ENCODE measurements around the gene WFDC1. TPM values are rescaled to one million over a fixed set of nuclear protein-coding genes. Genes with fewer than 3 reads are reported as not detected.

The WFDC1 gene
- total RNA-seq, 1 donor from 2014 or later: not detected

DNA sequence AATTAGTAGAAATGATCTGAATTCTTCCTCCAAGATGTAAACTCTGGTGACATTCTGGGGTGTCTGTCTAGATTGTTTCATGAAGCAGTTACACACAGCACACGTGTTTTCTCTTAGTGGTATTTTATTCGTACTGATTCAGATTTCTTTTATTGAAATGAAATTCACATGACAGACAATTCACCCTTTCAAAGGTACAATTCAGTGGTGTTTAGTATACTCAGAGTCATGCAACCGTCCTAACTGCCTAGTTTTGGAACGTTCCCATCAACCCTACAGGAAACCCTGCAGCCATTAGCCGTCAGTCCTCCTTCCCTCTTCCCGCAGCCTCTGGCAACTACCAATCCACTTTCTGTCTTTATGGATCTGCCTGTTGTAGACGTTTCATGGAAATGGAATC lies 8.8 kb downstream of the WFDC1 start:
- no peak for DNase-seq

DNA sequence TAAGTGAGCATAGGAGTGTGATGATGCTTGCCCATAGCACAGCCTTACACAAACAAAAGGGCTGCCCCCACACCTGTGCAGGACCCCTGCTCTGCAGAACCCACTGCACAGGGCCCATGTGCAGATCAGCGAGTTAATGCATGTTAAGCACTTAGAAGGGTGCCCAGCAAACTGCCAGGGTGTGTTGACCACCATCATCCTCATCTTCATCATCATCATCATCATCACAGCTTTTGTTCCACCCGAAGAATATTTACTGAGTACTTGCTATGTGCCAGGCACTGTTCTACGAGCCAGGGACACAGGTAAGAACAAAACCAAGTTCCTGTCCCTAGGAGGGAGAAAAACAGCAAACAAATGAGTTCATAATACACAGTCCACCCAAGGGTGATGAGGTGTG lies 11.9 kb downstream of the WFDC1 start:
- DNase-seq: no peak

DNA sequence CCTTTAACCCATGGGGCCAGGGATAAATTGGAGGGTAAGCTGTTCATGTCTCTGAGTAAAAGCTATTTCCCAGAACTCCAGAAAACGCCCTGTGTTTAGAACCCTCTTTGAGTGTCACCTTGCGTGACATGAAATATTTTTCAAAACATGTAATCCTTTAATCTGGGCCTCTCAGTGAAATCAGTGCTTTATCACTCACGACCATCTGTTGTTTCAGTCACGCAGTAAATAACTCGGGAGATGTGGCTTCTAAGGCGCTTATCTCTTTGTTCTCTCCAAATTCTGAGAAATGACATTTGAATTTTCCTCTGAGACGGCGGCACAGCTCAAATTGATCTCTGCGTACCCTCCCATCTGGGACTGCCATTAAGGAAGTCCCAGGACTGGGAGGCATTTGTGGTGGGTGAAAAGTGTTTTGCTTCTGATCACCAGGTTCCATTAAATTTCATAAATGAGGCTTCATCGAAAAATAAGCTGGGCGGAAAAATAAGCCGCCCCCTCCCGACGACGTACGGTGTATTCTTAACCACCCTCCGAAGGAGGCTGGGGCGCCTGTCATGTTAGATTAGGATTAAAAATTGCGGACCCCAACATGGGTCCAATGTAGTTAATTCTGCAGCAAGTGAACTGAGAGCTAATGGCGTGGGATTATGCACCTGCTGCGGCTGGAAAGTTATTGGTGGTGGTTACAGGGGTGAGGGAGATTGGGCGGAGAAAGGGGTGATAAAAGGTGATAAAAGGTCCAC lies 12.7 kb downstream of the WFDC1 start:
- DNase-seq: no peak

DNA sequence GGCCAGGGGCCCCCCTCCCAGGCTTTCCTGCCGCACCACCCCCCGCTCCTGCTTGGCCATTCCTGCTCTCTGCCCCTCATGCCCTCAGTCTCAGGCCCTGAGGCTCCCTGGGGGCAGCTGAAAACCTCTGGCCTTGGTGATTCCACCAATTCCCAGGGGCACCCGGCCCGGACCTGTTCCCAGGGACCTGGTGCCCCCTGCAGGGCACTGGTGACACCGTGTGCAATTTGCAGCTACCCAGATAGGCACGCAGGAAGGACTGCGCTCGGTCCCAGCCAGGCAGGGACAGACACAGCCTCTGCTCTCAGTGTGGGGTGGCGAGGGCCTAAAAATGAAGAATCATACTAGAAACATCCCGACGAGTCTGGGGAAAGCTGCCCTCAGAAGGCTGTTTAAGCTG lies 13.4 kb downstream of the WFDC1 start:
- peak; percentile 55 for DNase-seq

DNA sequence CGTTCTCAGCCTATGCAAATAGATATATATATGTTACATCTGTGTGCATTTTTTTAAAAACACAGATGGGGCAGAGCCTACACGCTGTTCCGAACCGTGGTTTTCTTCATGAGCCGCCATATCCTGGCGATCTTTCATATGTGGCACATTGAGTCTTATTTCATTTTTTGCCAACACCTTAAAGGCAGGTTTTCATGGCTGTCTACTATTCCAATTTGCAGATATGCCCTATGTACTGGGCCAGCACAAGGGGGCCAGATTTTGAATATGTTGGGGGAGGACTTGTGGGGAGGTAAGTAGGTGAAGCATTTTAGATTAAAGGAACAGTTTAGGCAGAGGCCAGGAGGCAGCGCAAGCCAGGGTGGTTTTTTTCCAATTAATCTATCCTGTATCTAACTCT lies 16.0 kb downstream of the WFDC1 start:
- DNase-seq: no peak

DNA sequence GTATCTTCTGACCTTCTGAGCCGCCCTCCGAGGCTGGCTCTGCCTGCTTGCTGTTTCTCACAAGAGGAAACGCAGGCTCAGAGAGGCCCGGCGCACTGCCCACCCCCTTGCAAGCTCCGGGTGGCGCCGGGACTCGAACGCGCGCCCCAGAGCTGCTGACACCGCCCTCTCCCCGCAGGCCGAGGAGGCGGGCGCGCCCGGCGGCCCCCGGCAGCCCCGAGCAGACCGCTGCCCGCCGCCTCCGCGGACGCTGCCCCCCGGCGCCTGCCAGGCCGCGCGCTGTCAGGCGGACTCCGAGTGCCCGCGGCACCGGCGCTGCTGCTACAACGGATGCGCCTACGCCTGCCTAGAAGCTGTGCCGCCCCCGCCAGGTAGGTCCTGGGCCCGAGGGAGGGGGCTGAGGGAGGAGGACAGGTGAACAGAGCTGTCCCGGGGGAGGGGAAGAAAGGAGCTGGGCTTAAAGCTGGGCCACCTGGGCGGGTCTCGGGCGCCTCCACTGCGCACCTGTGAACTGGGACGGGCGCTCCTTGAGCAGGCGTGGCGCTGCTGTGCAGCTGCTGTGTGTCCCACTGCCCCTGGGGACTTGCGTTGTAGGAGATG lies 18.2 kb downstream of the WFDC1 start:
- no peak for DNase-seq

DNA sequence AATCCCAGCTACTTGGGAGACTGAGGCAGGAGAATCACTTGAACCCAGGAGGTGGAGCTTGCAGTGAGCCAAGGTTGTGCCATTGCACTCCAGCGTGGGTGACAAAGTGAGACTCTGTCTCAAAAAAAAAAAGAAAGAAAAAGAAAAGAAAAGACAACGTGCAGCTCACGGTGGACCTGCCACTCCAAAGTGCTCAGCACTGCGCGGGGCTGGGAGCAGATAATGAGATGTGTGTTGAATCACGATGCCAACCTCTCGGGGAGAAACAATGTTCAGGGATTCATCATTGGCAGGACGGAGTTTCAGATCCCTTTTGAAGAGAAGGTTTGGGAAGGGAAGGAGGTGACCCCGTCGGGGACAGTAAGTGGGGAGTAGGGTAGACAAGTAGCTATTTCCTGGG lies 19.2 kb downstream of the WFDC1 start:
- DNase-seq: no peak

DNA sequence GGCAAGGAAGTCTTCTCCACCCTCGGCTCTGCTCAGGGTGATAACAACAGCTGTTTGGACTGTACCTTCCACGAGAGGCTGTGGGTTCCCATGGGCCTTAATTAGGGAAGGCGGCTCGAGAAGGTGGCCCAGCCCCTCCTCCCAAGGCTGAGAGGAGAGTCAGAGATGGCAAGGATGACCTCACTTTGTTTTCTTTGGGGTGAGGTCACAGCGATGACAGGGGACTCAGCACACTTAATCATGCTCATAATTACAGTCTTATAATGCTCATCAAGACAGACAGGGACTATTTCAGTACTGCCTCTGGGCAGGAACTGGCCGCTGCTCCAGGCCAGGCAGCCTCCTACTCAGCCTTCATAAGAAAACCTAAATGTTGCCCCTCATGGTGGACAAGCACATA lies 19.7 kb downstream of the WFDC1 start:
- no peak for DNase-seq

DNA sequence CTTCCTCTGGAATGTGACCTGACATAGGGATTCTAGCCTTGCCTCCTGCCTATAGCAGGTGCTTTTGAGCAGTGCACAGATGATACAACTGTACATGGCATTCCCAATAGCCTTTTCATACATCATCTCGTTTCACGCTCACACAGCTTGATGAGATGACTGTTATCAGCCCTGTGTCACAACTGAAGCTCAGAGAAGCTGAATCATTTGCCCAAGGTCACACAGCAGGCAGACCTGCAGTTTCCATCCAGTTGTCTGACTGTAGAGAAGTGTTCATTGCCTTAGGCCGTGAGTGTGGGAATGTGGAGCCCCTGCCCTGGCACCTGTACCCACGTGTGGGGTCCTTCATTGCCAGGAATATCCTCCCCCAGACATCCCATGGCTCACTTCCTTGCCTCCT lies 20.1 kb downstream of the WFDC1 start:
- DNase-seq: no peak

DNA sequence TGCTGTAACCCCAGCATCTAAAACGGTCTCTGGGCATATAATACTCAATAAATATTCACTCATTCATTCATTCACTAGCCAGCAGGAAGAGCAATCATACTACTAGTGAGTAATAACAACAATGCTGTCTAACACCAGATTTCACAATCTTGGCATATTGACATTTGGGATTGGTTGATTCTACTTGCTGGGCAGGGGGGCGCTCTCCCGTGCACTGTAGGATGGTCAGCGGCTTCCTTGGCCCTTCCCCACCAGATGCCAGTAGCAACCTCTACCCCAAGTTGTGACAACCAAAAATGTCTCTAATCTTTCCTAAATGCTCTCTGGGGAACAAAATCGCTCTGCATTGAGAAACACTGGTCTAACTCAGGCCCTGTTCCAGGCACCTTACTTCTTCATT lies 20.7 kb downstream of the WFDC1 start:
- no peak for DNase-seq

DNA sequence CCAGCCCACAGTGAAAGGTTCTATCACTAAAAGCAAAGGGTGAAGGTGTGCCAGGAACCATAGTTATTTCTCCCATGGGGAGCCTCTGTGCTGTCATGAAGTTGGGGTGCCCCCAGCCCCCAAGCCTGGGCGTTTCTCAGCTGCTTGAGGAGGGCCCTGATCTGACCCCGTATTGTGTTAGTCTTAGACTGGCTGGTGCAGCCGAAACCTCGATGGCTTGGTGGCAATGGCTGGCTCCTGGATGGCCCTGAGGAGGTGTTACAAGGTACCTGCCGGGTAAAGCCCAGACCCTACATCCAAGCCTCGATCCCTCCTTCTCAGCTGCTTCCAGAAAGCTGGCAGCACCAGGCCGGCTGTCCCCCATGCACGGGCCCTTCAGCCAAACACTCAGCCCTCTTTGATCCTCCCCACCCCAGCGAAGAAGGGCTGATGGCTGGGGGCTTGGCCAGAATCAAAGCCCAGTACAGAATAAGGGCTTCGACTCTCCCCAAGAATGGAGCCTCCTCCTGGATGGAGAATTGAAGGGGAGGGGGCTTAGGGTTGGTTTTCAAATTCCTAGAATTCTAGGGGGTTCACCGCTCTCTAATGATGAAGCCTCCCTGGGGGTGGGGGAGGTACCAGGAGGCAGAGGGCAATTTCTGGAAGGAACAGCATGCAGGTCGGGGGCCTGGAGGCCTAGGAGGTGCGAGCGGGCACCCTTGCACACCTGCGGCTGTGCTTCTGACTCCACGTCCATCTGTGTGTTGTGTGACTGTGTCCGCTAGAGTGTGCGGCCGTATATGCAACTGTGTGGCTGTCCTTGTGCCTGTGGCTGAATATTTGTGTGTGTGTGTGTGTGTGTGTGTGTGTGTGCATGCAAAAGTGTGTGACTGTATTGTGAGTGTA lies 23.7 kb downstream of the WFDC1 start:
- no peak for DNase-seq

DNA sequence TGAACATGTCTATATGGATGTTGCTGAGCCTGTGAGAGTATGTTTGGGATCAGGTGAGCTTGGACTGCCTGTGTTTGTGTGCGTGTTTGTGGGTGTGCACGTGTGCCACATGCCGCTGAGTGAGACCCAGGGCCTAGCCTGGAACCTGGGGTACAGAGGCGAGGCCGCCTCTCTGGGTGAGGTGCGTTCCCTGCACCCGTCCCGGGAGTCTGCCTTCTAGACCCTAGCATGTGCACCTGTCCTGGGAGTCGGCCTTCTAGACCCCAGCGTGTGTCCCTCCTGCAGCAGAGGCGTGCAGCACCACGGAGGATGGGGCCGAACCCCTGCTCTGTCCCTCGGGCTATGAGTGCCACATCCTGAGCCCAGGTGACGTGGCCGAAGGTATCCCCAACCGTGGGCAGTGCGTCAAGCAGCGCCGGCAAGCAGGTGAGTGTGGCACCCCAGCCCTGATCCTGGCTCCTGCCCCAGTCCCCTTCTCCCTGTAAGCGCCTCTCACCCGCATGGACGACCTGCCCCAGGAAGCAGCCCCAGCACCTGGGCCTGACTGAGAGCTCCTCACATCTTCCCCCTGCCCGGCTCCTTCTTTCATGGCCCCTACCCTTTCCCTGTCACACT lies 24.6 kb downstream of the WFDC1 start:
- no peak for DNase-seq

DNA sequence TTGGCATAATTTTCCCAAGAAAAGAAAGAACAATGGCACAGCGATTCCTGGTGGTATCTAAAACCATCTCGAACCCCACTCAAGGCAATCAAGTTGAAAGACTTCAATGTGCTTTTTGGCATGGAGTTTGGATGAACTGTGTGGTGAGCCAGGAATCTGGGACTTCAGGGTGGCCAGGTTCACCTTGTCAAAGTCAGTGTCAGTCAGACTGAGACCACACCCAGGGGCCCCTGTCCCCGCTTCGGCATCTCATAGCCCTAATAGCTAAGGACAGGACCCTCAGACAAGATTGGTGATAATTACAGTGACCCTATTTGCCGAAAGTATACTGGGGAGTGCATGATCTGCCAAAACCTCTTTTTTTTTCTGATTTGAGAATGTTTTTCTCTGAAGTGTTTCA lies 25.8 kb downstream of the WFDC1 start:
- no peak for DNase-seq

DNA sequence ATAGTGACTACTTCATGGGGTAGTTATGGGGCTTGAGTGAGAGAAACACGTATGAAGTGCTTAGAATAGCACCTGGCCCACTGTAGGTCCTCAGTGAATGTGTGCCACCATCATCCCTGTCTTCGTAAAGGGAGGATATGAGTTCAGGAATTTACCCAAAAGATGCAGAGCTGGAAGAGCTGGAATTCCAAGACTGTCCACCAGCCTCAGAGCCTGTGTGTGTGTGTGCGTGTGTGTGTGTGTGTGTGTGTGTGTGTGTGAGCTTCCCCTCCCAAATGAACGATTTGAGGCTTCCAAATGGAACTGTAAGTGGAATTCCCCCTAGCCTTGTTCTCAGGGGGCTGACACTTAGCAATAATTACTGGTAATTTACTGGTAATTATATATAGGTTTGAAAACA lies 27.3 kb downstream of the WFDC1 start:
- no peak for DNase-seq

DNA sequence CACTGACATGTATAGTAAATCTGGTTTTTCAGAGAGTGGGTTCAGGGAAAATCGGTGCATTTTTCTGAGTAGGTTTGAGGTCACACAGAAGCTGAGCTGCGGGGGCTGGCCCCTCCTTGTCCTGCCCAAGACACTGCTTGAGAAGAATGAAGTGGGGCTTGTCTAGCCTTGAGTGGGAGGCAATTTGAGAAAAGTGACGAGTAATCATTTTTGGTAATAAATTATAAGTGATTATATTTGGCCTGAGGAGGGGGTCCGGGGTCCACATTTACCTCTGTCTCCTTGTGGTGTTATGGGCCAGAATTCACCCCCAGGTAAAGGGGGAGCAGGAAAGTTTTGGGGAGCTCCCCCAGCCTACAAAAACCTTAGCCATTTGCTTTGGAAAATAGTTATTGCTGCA lies 28.1 kb downstream of the WFDC1 start:
- DNase-seq: no peak

DNA sequence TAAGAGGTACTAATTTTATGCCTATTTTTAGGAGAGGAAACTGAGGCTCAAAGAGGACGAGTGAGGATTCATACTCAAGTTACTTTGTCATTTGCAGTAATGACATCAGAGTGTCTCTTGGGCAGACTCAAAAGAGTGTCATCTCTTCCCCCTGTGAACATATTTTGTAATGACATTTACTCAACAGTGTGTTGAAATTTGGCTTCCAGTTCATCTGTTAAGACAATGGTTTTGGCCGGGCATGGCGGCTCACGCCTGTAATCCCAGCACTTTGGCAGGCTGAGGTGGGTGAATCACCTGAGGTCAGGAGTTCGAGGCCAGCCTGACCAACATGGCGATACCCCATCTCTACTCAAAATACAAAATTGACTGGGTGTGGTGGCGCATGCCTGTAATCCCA lies 28.9 kb downstream of the WFDC1 start:
- no peak for DNase-seq

DNA sequence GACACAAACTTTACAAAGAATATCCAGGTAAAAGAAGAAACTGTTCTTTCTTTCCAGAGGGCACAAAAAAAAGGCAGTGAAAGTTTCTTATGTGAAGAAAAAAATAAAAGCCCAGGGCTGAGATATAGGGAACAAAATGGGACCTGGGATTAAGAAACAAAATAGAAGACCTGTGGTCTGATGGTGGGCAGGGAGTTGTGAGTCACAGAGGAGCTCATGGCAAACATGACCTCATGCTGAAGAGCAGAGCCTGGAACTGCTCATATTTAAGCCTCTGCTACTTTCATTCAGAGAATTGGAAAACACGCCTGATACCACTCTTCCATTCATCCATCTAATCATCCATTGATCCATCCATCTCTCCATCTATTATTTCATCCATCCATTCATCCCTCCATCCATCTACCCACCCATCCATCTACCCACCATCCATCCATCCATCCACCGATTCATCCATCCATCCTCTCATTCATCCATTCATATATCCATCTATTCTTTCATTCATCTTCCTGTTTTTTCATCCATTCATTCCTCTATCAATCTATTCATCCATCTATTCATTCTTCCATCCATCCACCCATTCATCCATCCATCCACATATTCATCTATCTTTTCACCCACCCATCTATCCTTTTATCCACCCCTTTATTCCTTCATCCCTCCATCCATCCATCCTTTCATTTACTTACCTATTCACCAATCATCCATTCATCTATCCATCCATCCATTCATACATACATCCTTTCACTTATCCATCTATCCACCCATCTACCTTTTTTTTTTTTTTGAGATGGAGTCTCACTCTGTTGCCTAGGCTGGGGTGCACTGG lies 30.0 kb downstream of the WFDC1 start:
- no peak for DNase-seq

DNA sequence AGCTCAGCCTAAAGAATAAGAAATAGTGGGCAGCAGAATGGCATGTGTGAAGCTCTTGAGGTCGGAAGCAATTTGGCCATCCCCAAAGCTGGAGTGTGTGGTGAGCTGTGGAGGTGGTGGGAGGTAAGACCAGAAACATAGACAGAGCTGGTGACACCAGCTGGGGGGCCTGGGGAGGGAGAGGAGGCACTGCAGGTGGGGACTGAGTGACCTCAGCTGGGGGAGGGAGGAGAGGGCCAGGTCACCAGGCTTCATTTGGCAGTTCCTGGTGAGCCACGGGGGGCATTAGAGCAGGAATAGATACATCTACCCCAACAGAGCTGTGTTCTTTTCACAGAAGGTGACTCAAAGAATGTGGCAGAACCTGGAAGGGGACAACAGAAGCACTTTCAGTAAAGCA lies 31.9 kb downstream of the WFDC1 start:
- DNase-seq: no peak

DNA sequence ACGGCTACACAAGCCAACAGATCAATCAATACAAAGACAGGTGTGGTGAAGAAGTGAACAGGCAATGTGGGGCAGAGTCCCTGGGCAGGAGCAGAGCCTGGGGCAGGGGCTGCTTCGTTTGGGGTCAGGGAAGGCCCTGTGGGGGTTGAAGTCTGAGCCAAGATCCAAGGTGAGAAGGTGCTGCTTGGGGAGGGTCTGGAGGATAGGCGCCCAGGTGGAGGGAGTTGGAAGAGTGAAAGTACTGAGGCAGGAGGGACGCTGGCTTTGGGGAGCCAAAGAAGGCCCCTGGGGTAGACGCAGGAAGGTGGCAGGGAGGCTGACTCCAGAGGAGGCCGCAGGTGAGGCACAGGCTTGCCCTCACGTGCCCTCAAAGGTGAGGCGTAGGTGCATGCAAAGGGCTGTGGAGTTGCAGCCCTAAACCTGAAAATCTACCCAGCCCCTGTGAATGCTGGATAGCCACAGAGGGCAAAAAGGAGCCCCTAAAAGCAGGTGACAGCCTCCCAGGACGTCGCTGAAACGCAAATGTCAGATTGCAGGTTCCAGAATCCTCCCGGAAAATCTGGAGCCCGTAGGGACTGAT lies 33.3 kb downstream of the WFDC1 start:
- no peak for DNase-seq

DNA sequence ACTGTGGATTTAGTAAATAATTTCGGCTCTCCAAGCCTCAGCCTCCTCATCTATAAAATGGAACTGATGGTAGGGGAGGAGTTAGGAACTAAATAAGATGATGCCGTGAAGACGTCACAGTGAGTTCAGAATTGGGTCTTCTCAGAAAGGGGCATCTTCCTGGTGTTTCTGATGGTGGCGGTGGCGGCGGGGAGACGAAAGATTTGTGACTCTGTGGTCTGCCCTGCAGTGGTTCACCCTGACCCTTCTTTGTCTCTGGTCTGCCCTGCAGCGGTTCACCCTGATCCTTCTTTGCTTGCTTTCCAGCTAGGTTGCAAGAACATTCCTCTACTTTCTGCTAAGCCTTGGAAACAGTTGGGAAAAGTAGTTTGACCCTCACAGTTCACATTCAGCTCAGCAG lies 34.3 kb downstream of the WFDC1 start:
- DNase-seq: no peak

DNA sequence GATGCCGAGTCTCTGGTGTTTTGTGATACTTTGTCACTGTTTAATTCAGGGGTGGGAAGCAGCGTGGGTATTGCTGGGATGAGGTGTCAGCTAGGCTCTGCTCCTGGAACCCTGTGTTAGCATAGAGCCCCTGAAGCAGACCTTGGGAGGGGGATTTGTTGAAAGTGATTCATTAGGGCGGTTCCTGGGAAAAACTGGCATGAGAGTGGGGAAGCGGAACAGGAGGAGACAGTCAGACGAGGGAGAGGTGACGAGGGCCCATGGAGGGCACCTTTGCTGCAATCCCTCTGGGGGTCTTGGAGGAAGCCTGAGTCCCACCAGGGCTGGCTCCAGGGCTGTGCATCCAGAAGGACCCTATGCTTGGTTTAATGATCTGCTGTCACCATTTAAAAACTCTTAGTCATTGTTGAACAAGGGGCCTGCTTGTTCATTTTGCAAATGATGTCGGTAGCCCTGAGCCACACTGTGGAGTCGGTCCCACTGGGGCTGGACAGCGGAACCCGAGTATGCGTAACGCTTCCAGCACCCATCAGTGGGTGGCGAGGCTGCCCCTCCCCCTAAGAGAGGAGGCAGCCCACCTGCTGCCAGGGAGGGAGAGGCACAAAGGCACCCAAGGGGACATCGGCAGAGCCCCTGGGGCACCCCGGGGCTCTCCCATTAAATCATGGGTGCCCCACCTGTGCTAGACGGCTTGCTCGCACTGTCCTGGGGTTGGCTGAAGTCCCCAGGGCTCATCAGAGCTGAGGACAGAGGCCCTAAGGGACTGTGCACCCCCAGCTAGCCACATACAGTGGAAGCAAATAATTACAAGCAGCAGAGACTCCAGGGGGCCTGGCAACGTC lies 35.4 kb downstream of the WFDC1 start:
- DNase-seq: no peak
